ENCODE results near the gene MFSD11.

The MFSD11 gene

DNA sequence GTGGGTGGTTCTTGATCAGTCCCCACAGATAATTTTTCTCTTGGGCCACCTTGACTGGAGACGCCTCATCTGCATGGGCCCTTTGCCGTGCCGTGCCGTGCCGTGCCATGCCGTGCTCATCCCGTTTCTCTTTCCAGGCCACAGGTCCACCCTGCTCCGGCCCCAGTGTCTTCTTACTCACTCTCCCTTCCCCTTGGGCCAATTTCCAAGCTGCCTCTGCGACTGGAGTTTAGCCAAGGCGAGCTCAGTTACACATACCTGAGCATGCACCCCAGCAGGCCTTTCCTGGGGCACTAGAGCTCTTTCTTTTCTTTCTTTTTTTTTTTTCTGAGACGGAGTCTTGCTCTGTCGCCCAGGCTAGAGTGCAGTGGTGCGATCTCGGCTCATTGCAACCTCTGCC lies 89.8 kb downstream of the MFSD11 start:
- Histone ChIP-seq H3K4me1 (ENCODE audit: control insufficient read depth in 1 of 2, insufficient read depth in 1 of 2, low read depth in 1 of 2, low read length in 1 of 2) (no peaks in the 10 kb centered on the region), H3K9me3 (no peaks in the 10 kb centered on the region), H3K4me3 (ENCODE audit: low read depth in 1 of 2, low read length in 1 of 2) (no peak overlapping the region), H3K27me3 (peaks cover 12% of the 10 kb centered on the region), H3K36me3 (no peaks in the 10 kb centered on the region), H3K27ac (no peak overlapping the region)
- no peak for TF ChIP-seq CTCF (IDR thresholded peaks at IDR 0.05)
